BJ (cell line): ENCODE measurements around the gene TSPYL2. TPM values are rescaled to one million over a fixed set of nuclear protein-coding genes. Genes with fewer than 3 reads are reported as not detected.

Experiments used
- CTCF ChIA-PET: fragments of 350-600 bp; formaldehyde crosslinking; extraction: SDS; loops from one replicate; lab custom pipeline; 2021; ENCODE audit warnings: antibody characterized with exemption, inconsistent platforms; lab: Yijun Ruan, JAX
- POLR2A ChIA-PET: fragments of 300-600 bp; sonication (Branson Sonifier 250); formaldehyde crosslinking; extraction: SDS; loops from one replicate; lab custom pipeline; 2021; ENCODE audit warnings: antibody characterized with exemption; lab: Charles Lee
- DNase-seq: peaks from one replicate; pipeline ENCODE4 v3.0.0-alpha.2; 2011; ENCODE audit warnings: low read depth
- H3K27me3 ChIP-seq: 2 replicates; pipeline ENCODE4 v1.6.0; 2011; ENCODE audit warnings: low read length; ENCODE audit not compliant: control insufficient read depth, insufficient read depth
- H3K36me3 ChIP-seq: 2 replicates; pipeline ENCODE4 v1.5.1; 2011; ENCODE audit warnings: low read length; ENCODE audit not compliant: control insufficient read depth, insufficient read depth
- H3K4me3 ChIP-seq: 2 replicates; pipeline ENCODE4 v1.5.1; 2011; ENCODE audit warnings: low read depth, mild to moderate bottlenecking, control low read depth, low read length
- CTCF ChIP-seq: IDR thresholded peaks from 2 replicates; pipeline ENCODE4 v1.5.1; 2011; ENCODE audit warnings: low read depth, mild to moderate bottlenecking, control low read depth, inconsistent platforms, low read length, moderate library complexity; ENCODE audit not compliant: insufficient read depth
- polyA plus RNA-seq: library from polyadenylated mRNA; depleted of rRNA; stranded (reverse); fragments of >200 nt; gene quantifications from 2 replicates; pipeline ENCODE4 v1.2.3, GENCODE V29; 2011

Gene TSPYL2
- polyA plus RNA-seq, 1 experiment = 22.9 TPM

GRCh38 chrX:53095796-53096195 lies 13.6 kb downstream of the TSPYL2 start:
- Histone ChIP-seq H3K4me3 (no peak overlapping the region), H3K27me3 (no peaks in the 10 kb centered on the region), H3K36me3 (no peaks in the 10 kb centered on the region)
- TF ChIP-seq CTCF = no peak
- no peak for DNase-seq
- ChIA-PET CTCF (no interaction called here), POLR2A (no interaction called here)

GRCh38 chrX:53114864-53115549 lies 32.8 kb downstream of the TSPYL2 start:
- TF ChIP-seq CTCF = no peak
- ChIA-PET CTCF (no interaction called here), POLR2A (no interaction called here)
- Histone ChIP-seq H3K27me3 (no peaks in the 10 kb centered on the region), H3K4me3 (no peak overlapping the region), H3K36me3 (no peaks in the 10 kb centered on the region)
- DNase-seq = no peak

- Histone ChIP-seq H3K36me3 (no peaks in the 10 kb centered on the region), H3K27me3 (no peaks in the 10 kb centered on the region), H3K4me3 (no peak overlapping the region)
- TF ChIP-seq CTCF = no peak
- ChIA-PET POLR2A (no interaction called here), CTCF (no interaction called here)
- DNase-seq = no peak
Observed at GRCh38 chrX:53115550-53115874, 33.3 kb downstream of the TSPYL2 start.

GRCh38 chrX:53116101-53116500 lies 33.9 kb downstream of the TSPYL2 start:
- Histone ChIP-seq H3K27me3 (no peaks in the 10 kb centered on the region), H3K4me3 (no peak overlapping the region), H3K36me3 (no peaks in the 10 kb centered on the region)
- no peak for DNase-seq
- POLR2A ChIA-PET = no interaction called here
- CTCF ChIA-PET = no interaction called here
- TF ChIP-seq CTCF = no peak

GRCh38 chrX:53122013-53122412 lies 39.8 kb downstream of the TSPYL2 start:
- ChIA-PET POLR2A (no interaction called here), CTCF (no interaction called here)
- no peak for DNase-seq
- no peak overlapping the region for H3K4me3 ChIP-seq
- H3K36me3 ChIP-seq = no peaks in the 10 kb centered on the region
- no peaks in the 10 kb centered on the region for H3K27me3 ChIP-seq
- TF ChIP-seq CTCF = no peak
